Thyroid gland (tissue), 4 donors: ENCODE results near the gene SELENOI.

Source experiments
- CTCF ChIP-seq, 6 experiments: fragments of 200-600 bp in 3 of 6; fragments of 450-650 bp in 3 of 6; sonication (generic) in 3 of 6; IDR thresholded peaks; one replicate each; pipeline ENCODE4 v1.5.1; 2016 to 2019; ENCODE audit warnings: antibody characterized with exemption in 6 of 6, mild to moderate bottlenecking in 2 of 6, inconsistent platforms in 1 of 6, moderate library complexity in 1 of 6
- POLR2A ChIP-seq, 2 donors: fragments of 450-650 bp; IDR thresholded peaks; one replicate each; pipeline ENCODE4 v1.6.1; 2017; ENCODE audit warnings: antibody characterized with exemption in 2 of 2, mild to moderate bottlenecking in 2 of 2, moderate library complexity in 1 of 2

GRCh38 chr2:26363958-26364357, 18.0 kb downstream of the SELENOI start:
- TF ChIP-seq POLR2A (IDR thresholded peaks at IDR 0.05): no peak
- no peak for TF ChIP-seq CTCF (IDR thresholded peaks at IDR 0.05)
